K562 (cell line): Measurements from ENCODE around the gene EGFR. TPM values are rescaled to one million over a fixed set of nuclear protein-coding genes. Genes with fewer than 3 reads are reported as not detected.

Experiments used
- ATAC-seq: fragments of 200-7000 bp; cut with Tn5 transposase; 3 replicates; pipeline ENCODE4 v1.9.1; 2020; ENCODE audit warnings: moderate library complexity
- BruUV-seq: library from RNA; stranded (reverse); fragments of 400-500 nt; replicated peaks from 2 replicates; lab custom pipeline; 2021; lab: Mats Ljungman, UMichigan
- CTCF ChIA-PET: fragments of 300-600 bp; formaldehyde crosslinking; extraction: SDS; loops from one replicate; lab custom pipeline; 2021; ENCODE audit warnings: low intra/inter-chr PET ratio; lab: Yijun Ruan, JAX
- POLR2A ChIA-PET: fragments of 300-600, 350-650 bp; sonication (Branson Sonifier 250); formaldehyde crosslinking; extraction: SDS; loops from one replicate; lab custom pipeline; 2021; ENCODE audit warnings: antibody characterized with exemption, inconsistent platforms; lab: Yijun Ruan, JAX
- DNase-seq, 4 experiments: peaks; one replicate each; pipeline versions ENCODE4 v3.0.0 to v3.0.0-alpha.2; 2011 to 2018; ENCODE audit warnings: low spot score in 3 of 4, mixed read lengths in 3 of 4; ENCODE audit errors: extremely low read depth in 1 of 4
- FAIRE-seq: peaks from 2 replicates; lab custom pipeline; 2011; peaks lifted over from hg19 to GRCh38; lab: Jason Lieb, UNC
- H2AFZ ChIP-seq: 2 replicates; pipeline ENCODE4 v1.6.0; 2011; ENCODE audit warnings: low read depth, low read length, control low read depth, inconsistent platforms
- H3K27ac ChIP-seq: fragments of 200-600 bp; 3 replicates; pipeline ENCODE4 v1.8.0; 2011; ENCODE audit warnings: low read depth, mild to moderate bottlenecking, control low read depth, inconsistent platforms, low read length, moderate library complexity, mixed read lengths; ENCODE audit errors: extremely low read depth
- H3K27me3 ChIP-seq, 2 experiments: fragments of 300-600 bp in 1 of 2; 2 replicates in 1 of 2; 3 replicates in 1 of 2; pipeline versions ENCODE4 v1.6.0 to v1.8.0; 2011; ENCODE audit warnings: inconsistent platforms in 2 of 2, low read length in 2 of 2, mild to moderate bottlenecking in 1 of 2, mixed read lengths in 1 of 2, moderate library complexity in 1 of 2; ENCODE audit not compliant: control insufficient read depth in 2 of 2, insufficient read depth in 2 of 2
- H3K36me3 ChIP-seq: fragments of 300-600 bp; 3 replicates; pipeline ENCODE4 v1.8.0; 2011; ENCODE audit warnings: mild to moderate bottlenecking, low read length, inconsistent platforms; ENCODE audit not compliant: control insufficient read depth, insufficient read depth
- H3K4me1 ChIP-seq, 2 experiments: fragments of 200-600 bp in 1 of 2; replicated peaks in 1 of 2; 2 replicates in 1 of 2; 3 replicates in 1 of 2; pipeline versions ENCODE4 v1.5.1 to v1.8.0; 2011; ENCODE audit warnings: inconsistent platforms in 2 of 2, low read length in 2 of 2, mild to moderate bottlenecking in 1 of 2, mixed read lengths in 1 of 2, moderate library complexity in 1 of 2; ENCODE audit not compliant: control insufficient read depth in 2 of 2, insufficient read depth in 2 of 2
- H3K4me2 ChIP-seq: 2 replicates; pipeline ENCODE4 v1.6.1; 2011; ENCODE audit warnings: low read length, control low read depth, inconsistent platforms, mixed read lengths; ENCODE audit not compliant: insufficient read depth
- H3K4me3 ChIP-seq: fragments of 200-600 bp; sonication (generic), shearing (Covaris generic); 2 replicates; pipeline ENCODE4 v1.5.1; 2016; ENCODE audit warnings: control low read depth, inconsistent platforms
- H3K79me2 ChIP-seq: fragments of 200-600 bp; 3 replicates; pipeline ENCODE4 v1.8.0; 2011; ENCODE audit warnings: low read length, inconsistent platforms; ENCODE audit not compliant: control insufficient read depth, insufficient read depth
- H3K9ac ChIP-seq, 2 experiments: 2 replicates each; pipeline versions ENCODE4 v1.6.0 to v1.6.1; 2011; ENCODE audit warnings: low read depth in 2 of 2, low read length in 2 of 2, control low read depth in 1 of 2, inconsistent platforms in 1 of 2, mild to moderate bottlenecking in 1 of 2, mixed read lengths in 1 of 2; ENCODE audit not compliant: insufficient read depth in 1 of 2
- H3K9me1 ChIP-seq: one replicate; pipeline ENCODE4 v1.6.0; 2011; ENCODE audit warnings: inconsistent platforms, mild to moderate bottlenecking, low read length, moderate library complexity; ENCODE audit not compliant: control insufficient read depth, insufficient read depth
- H3K9me3 ChIP-seq: replicated peaks from 2 replicates; pipeline ENCODE4 v1.5.1; 2011; ENCODE audit warnings: low read depth, low read length, inconsistent platforms; ENCODE audit not compliant: control insufficient read depth, insufficient read depth
- H4K20me1 ChIP-seq: replicated peaks from 2 replicates; pipeline ENCODE4 v1.6.1; 2011; ENCODE audit warnings: low read length, inconsistent platforms, mixed read lengths; ENCODE audit not compliant: control insufficient read depth, insufficient read depth
- KDM4B ChIP-seq, 2 experiments: fragments of 450-650 bp in 1 of 2; sonication (generic) in 1 of 2; IDR thresholded peaks; 2 replicates each; pipeline ENCODE4 v1.6.1; 2016 to 2017; ENCODE audit warnings: borderline replicate concordance in 2 of 2, antibody characterized with exemption in 1 of 2, low read depth in 1 of 2, mild to moderate bottlenecking in 1 of 2
- LEF1 ChIP-seq: fragments of 450-650 bp; IDR thresholded peaks from 2 replicates; pipeline ENCODE4 v1.6.1; 2016; ENCODE audit warnings: mild to moderate bottlenecking
- MCM5 ChIP-seq: fragments of 450-650 bp; IDR thresholded peaks from 2 replicates; pipeline ENCODE4 v1.6.1; 2016; ENCODE audit warnings: low read depth
- MTA2 ChIP-seq: fragments of 450-650 bp; IDR thresholded peaks from 2 replicates; pipeline ENCODE4 v1.6.1; 2016; ENCODE audit warnings: low read depth
- NFATC3 ChIP-seq: fragments of 450-650 bp; IDR thresholded peaks from 2 replicates; pipeline ENCODE4 v1.6.1; 2017; ENCODE audit warnings: mild to moderate bottlenecking
- NR1H2 ChIP-seq: sonication (generic); formaldehyde crosslinking; IDR thresholded peaks from 2 replicates; pipeline ENCODE4 v1.4.0; 2020; ENCODE audit warnings: mild to moderate bottlenecking, missing genetic modification reagents
- POLR3G ChIP-seq: IDR thresholded peaks from 2 replicates; pipeline ENCODE4 v1.6.1; 2011; ENCODE audit not compliant: insufficient read length, insufficient replicate concordance; ENCODE audit errors: extremely low read depth
- RFX5 ChIP-seq: IDR thresholded peaks from 2 replicates; pipeline ENCODE4 v1.6.1; 2011; ENCODE audit warnings: low read depth, mild to moderate bottlenecking, improper control_type of control experiment, low read length
- SLC30A9 ChIP-seq: fragments of 250-450 bp; sonication (Bioruptor Pico); IDR thresholded peaks from 2 replicates; pipeline ENCODE4 v1.8.0; 2022; ENCODE audit warnings: mild to moderate bottlenecking, moderate library complexity
- SUPT5H ChIP-seq: fragments of 450-650 bp; IDR thresholded peaks from 2 replicates; pipeline ENCODE4 v1.6.1; 2016
- TAF9B ChIP-seq: fragments of 450-650 bp; IDR thresholded peaks from 2 replicates; pipeline ENCODE4 v1.6.1; 2018; ENCODE audit warnings: mild to moderate bottlenecking; ENCODE audit not compliant: partially characterized antibody
- WGBS: fragments of 100-300 bp; shearing (Covaris generic); methylation state at CpG from one replicate; pipeline ENCODE4 v1.1.6; 2016; ENCODE audit warnings: low coverage, mixed read lengths; ENCODE audit not compliant: insufficient coverage; ENCODE audit errors: missing lambda C conversion rate; 5-methylcytosine and 5-hydroxymethylcytosine counted together
- in situ Hi-C: fragments of 300-500 bp; cut with MboI; formaldehyde crosslinking; loops from 4 replicates; pipeline ENCODE4 v1.15.0; 2018; ENCODE audit warnings: inconsistent platforms, mixed read lengths
- intact Hi-C: fragments of 100-400 bp; cut with micrococcal nuclease; formaldehyde crosslinking; loops from 2 replicates; pipeline ENCODE4 v1.14.2; 2022
- polyA plus RNA-seq, 8 experiments: library from polyadenylated mRNA; depleted of rRNA in 4 of 8; stranded (reverse) in 5 of 8; unstranded in 3 of 8; fragments of >200 nt; fragmentation: Nextera tagmentation in 2 of 8; fragmentation: Illumina TruSeq in 1 of 8; extraction: Ambion mirVana in 2 of 8; extraction: Trizol in 1 of 8; gene quantifications; 2 replicates each; pipeline versions ENCODE4 v1.2.1 to v1.2.3, GENCODE V29; 2011 to 2014; ENCODE audit warnings: inconsistent platforms in 1 of 8, missing spikeins in 1 of 8
- total RNA-seq, 7 experiments: library from RNA; depleted of rRNA in 6 of 7; stranded (reverse); fragments of >200 nt in 6 of 7; fragmentation: Illumina TruSeq in 2 of 7; extraction: Trizol in 2 of 7; gene quantifications; 2 replicates each; pipeline versions ENCODE4 v1.2.1 to v1.2.3, GENCODE V29; 2011 to 2021; ENCODE audit warnings: low replicate concordance in 1 of 7
- TF ChIP-seq, protein P1 (sequence below): sonication (generic); formaldehyde crosslinking; IDR thresholded peaks from 2 replicates; pipeline ENCODE4 v1.8.1; 2022; ENCODE audit warnings: missing genetic modification reagents
- TF ChIP-seq, protein P2 (sequence below), 2 experiments: fragments of 450-650 bp; conservative IDR thresholded peaks; 2 replicates each; pipeline ENCODE4 v1.6.1; 2017; ENCODE audit warnings: mild to moderate bottlenecking in 2 of 2, moderate library complexity in 2 of 2

Gene EGFR
- total and polyA plus RNA-seq, 9 of the 15 experiments (the other 6 are each of a cell fraction or from before 2014, with no cell fraction given) = 0.13 TPM; not detected in 8

DNA sequence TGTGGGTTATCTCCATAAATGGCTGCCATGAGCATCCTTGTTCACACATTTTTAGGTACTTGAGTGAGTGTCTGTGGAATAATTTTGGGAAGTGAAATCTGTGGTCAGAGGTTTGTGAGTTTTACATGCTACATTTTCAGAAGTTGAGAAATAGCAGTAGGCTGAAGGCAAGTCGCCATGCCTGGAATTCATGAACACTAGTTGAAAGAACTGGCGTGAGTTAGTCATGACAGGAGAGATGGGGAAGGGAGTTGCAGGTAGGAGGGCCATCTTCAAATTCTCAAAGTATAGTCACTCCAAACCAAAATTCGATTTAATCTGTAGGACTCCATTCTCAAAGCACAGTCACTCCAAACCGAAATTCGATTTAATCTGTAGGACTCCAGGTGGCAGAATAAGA, 89.6 kb downstream of the EGFR start (continued):
- TF ChIP-seq, protein P1, sequence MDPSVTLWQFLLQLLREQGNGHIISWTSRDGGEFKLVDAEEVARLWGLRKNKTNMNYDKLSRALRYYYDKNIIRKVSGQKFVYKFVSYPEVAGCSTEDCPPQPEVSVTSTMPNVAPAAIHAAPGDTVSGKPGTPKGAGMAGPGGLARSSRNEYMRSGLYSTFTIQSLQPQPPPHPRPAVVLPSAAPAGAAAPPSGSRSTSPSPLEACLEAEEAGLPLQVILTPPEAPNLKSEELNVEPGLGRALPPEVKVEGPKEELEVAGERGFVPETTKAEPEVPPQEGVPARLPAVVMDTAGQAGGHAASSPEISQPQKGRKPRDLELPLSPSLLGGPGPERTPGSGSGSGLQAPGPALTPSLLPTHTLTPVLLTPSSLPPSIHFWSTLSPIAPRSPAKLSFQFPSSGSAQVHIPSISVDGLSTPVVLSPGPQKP = no peak
- TF ChIP-seq LEF1 (no peak), NFATC3 (no peak), POLR3G (no peak), TAF9B (no peak), MTA2 (no peak), SLC30A9 (CRISPR knock-in tag) (no peak)

DNA sequence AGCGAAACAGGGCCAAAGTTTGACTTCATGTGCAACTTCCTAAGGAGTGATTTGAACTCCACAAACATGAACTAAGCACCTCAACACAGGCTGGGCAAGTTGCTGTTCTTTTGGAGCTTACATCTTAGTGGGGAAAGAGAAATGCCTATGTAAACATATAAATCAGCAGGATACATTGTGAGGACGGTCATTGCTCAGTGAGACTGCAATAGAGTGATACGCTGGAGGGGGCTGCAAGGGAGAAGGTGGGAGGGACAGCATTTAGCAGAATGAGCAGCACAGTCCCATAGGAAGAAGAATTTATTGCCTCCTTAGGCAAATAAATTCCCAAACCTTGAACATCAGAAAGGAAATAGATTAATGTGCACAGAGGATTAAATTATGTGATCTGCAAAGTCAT, 90.0 kb downstream of the EGFR start:
- DNase-seq = no peak
- Histone ChIP-seq H3K4me3 (no peak overlapping the region), H2AFZ (no peak overlapping the region), H3K4me2 (no peak overlapping the region), H4K20me1 (no peaks in the 10 kb centered on the region), H3K79me2 (no peaks in the 10 kb centered on the region), H3K9ac (no peak overlapping the region), H3K36me3 (no peaks in the 10 kb centered on the region), H3K4me1 (no peaks in the 10 kb centered on the region), H3K9me3 (no peaks in the 10 kb centered on the region), H3K27ac (no peak overlapping the region), H3K9me1 (no peaks in the 10 kb centered on the region), H3K27me3 (peaks cover 0 to 17% of the 10 kb centered on the region in 2 experiments; a peak in 4 of 5 replicates)
- WGBS = 14% methylated on average over 3 of the region's 3 CpGs
- intact Hi-C loops = no loop called here
- ChIA-PET POLR2A (no interaction called here), CTCF (no interaction called here)
- no peak for FAIRE-seq
- in situ Hi-C loops = no loop called here
- TF ChIP-seq KDM4B (IDR thresholded peaks at IDR 0.05; ENCODE audit: borderline replicate concordance in 2 of 2, low read depth in 1 of 2) = no peak
- no peak for TF ChIP-seq RFX5
- TF ChIP-seq MCM5 = no peak
- TF ChIP-seq, protein P2, sequence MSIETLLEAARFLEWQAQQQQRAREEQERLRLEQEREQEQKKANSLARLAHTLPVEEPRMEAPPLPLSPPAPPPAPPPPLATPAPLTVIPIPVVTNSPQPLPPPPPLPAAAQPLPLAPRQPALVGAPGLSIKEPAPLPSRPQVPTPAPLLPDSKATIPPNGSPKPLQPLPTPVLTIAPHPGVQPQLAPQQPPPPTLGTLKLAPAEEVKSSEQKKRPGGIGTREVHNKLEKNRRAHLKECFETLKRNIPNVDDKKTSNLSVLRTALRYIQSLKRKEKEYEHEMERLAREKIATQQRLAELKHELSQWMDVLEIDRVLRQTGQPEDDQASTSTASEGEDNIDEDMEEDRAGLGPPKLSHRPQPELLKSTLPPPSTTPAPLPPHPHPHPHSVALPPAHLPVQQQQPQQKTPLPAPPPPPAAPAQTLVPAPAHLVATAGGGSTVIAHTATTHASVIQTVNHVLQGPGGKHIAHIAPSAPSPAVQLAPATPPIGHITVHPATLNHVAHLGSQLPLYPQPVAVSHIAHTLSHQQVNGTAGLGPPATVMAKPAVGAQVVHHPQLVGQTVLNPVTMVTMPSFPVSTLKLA (conservative IDR thresholded peaks at IDR 0.05) = no peak
- TF ChIP-seq NR1H2 = no peak
- no peak for TF ChIP-seq SUPT5H
- no peak for ATAC-seq
- BruUV-seq = no TSS peak
